GM23338 (cell line): Measurements from ENCODE around the gene WDR17. TPM values are rescaled to one million over a fixed set of nuclear protein-coding genes. Genes with fewer than 3 reads are reported as not detected.

Experiments
- ATAC-seq: fragments of 200-7000 bp; cut with Tn5 transposase; 3 replicates; pipeline ENCODE4 v1.9.1; 2020
- DNase-seq: peaks from one replicate; pipeline ENCODE4 v3.0.0-alpha.2; 2015; ENCODE audit warnings: low spot score
- H2AFZ ChIP-seq: fragments of 200-600 bp; sonication (generic); 2 replicates; pipeline ENCODE4 v1.8.0; 2016; ENCODE audit warnings: antibody characterized with exemption, mild to moderate bottlenecking, moderate library complexity
- H3F3A ChIP-seq: fragments of 200-600 bp; sonication (generic); replicated peaks from 2 replicates; pipeline ENCODE4 v1.8.0; 2017; ENCODE audit warnings: antibody characterized with exemption, mixed run types, low read depth
- H3K27ac ChIP-seq: fragments of 200-600 bp; sonication (generic); 2 replicates; pipeline ENCODE4 v1.6.1; 2016; ENCODE audit warnings: low read depth
- H3K27me3 ChIP-seq: fragments of 200-600 bp; sonication (generic); 2 replicates; pipeline ENCODE4 v1.8.0; 2016; ENCODE audit warnings: mild to moderate bottlenecking, mixed run types, moderate library complexity; ENCODE audit not compliant: insufficient read depth
- H3K36me3 ChIP-seq: fragments of 200-600 bp; sonication (generic); 2 replicates; pipeline ENCODE4 v1.8.0; 2016; ENCODE audit warnings: mild to moderate bottlenecking; ENCODE audit not compliant: insufficient read depth
- H3K4me1 ChIP-seq: fragments of 200-600 bp; sonication (generic); 2 replicates; pipeline ENCODE4 v1.8.0; 2016; ENCODE audit warnings: mild to moderate bottlenecking, moderate library complexity; ENCODE audit not compliant: insufficient read depth
- H3K4me2 ChIP-seq: fragments of 200-600 bp; sonication (generic); 2 replicates; pipeline ENCODE4 v1.7.1; 2017; ENCODE audit warnings: mixed run types
- H3K4me3 ChIP-seq: fragments of 200-600 bp; sonication (generic); 2 replicates; pipeline ENCODE4 v1.6.1; 2016; ENCODE audit warnings: mixed run types
- H3K79me2 ChIP-seq: fragments of 200-600 bp; sonication (generic); replicated peaks from 2 replicates; pipeline ENCODE4 v1.8.0; 2017; ENCODE audit warnings: mild to moderate bottlenecking; ENCODE audit not compliant: insufficient read depth
- H3K9me2 ChIP-seq: fragments of 200-600 bp; sonication (generic); 2 replicates; pipeline ENCODE4 v1.8.0; 2017; ENCODE audit not compliant: insufficient read depth
- H4K20me1 ChIP-seq: fragments of 200-600 bp; sonication (generic); replicated peaks from 2 replicates; pipeline ENCODE4 v1.8.0; 2017; ENCODE audit warnings: mild to moderate bottlenecking; ENCODE audit not compliant: insufficient read depth
- H3K27ac Mint-ChIP-seq: 2 replicates; pipeline ENCODE4 v1.8.0; 2020; ENCODE audit warnings: inconsistent platforms, mild to moderate bottlenecking, moderate library complexity, mixed read lengths
- H3K27me3 Mint-ChIP-seq: 3 replicates; pipeline ENCODE4 v1.8.0; 2022; ENCODE audit warnings: low read depth, mild to moderate bottlenecking, moderate library complexity, mixed read lengths, inconsistent platforms; ENCODE audit not compliant: insufficient read depth, poor library complexity
- H3K36me3 Mint-ChIP-seq: 3 replicates; pipeline ENCODE4 v1.8.0; 2021; ENCODE audit warnings: low read depth, mild to moderate bottlenecking, inconsistent platforms, moderate library complexity, mixed read lengths
- H3K4me1 Mint-ChIP-seq: 3 replicates; pipeline ENCODE4 v1.8.0; 2020; ENCODE audit warnings: mild to moderate bottlenecking, inconsistent platforms, mixed read lengths
- H3K4me3 Mint-ChIP-seq: 3 replicates; pipeline ENCODE4 v1.8.0; 2021; ENCODE audit warnings: moderate library complexity, mild to moderate bottlenecking, inconsistent platforms, mixed read lengths
- H3K9me3 Mint-ChIP-seq: 3 replicates; pipeline ENCODE4 v1.8.0; 2020; ENCODE audit warnings: moderate library complexity, mild to moderate bottlenecking, inconsistent platforms, mixed read lengths
- EZH2 ChIP-seq: fragments of 200-600 bp; sonication (generic); IDR thresholded peaks from one replicate; pipeline ENCODE4 v1.8.0; 2017; ENCODE audit warnings: antibody characterized with exemption, mild to moderate bottlenecking, low read depth; ENCODE audit not compliant: unreplicated experiment
- JUNB ChIP-seq: IDR thresholded peaks from one replicate; pipeline ENCODE4 v1.6.1; 2016; ENCODE audit warnings: antibody characterized with exemption; ENCODE audit not compliant: unreplicated experiment
- POLR2AphosphoS5 ChIP-seq: IDR thresholded peaks from 2 replicates; pipeline ENCODE4 v1.6.1; 2016; ENCODE audit warnings: antibody characterized with exemption, low read depth
- polyA plus RNA-seq: library from polyadenylated mRNA; unstranded; fragments of >200 nt; fragmentation: Nextera tagmentation; extraction: Ambion mirVana; gene quantifications from 2 replicates; pipeline ENCODE4 v1.2.1, GENCODE V29; 2016
- total RNA-seq: library from RNA; depleted of rRNA; stranded (reverse); fragments of >200 nt; shearing (Covaris generic); gene quantifications from 2 replicates; pipeline ENCODE4 v1.2.3, GENCODE V29; 2014
- TF ChIP-seq, protein P1 (sequence below): IDR thresholded peaks from 2 replicates; pipeline ENCODE4 v1.6.1; 2016; ENCODE audit warnings: antibody characterized with exemption
- TF ChIP-seq, protein P2 (sequence below), 2 experiments: fragments of 200-600 bp in 1 of 2; sonication (generic) in 1 of 2; conservative IDR thresholded peaks; 2 replicates each; pipeline versions ENCODE4 v1.5.1 to v1.6.1; 2016 to 2017; ENCODE audit warnings: antibody characterized with exemption in 2 of 2, low read depth in 2 of 2, mild to moderate bottlenecking in 2 of 2, moderate library complexity in 1 of 2
- TF ChIP-seq, protein P3 (sequence below): IDR thresholded peaks from one replicate; pipeline ENCODE4 v1.6.1; 2018; ENCODE audit warnings: antibody characterized with exemption; ENCODE audit not compliant: unreplicated experiment

Gene WDR17
- total and polyA plus RNA-seq, 2 experiments from 2014 or later, result 1.9 to 4.3 TPM

DNA sequence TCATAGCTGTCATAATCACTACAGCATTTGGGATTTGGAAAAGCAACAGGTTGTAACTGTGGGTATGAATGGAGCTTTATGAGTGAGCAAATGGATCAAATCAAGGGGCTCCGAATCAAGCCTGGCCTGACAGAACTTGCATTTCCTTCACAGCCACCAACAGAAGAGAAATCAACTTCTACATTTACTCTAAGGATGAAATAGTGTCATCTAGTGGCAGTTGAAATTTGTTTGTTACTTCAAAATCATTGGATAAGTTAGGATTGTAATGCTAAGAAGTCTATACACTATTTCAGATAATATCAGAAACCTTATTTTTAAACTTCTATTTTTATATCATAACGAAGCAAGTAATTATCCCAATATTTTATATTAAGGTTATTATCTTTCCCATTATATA is 10.7 kb upstream of the WDR17 start:
- peaks cover 3% of the 10 kb centered on the region for H3K27me3 Mint-ChIP-seq
- ATAC-seq, result no peak

More for the DNA sequence above, 10.7 kb upstream of the WDR17 start:
- no peak overlapping the region for H2AFZ ChIP-seq
- no peaks in the 10 kb centered on the region for H3K36me3 ChIP-seq
- H3F3A ChIP-seq, result no peaks in the 10 kb centered on the region
- no peaks in the 10 kb centered on the region for H3K9me2 ChIP-seq
- peaks cover 4% of the 10 kb centered on the region; the same call in 2 of the 3 replicates for H3K4me1 Mint-ChIP-seq
- peak; percentile 21 for DNase-seq
- H3K36me3 Mint-ChIP-seq, result no peaks in the 10 kb centered on the region
- no peaks in the 10 kb centered on the region; the same call in 1 of the 2 replicates for H3K4me1 ChIP-seq
- no peak overlapping the region for H3K4me3 Mint-ChIP-seq
- H3K27ac Mint-ChIP-seq, result no peak overlapping the region
- H3K9me3 Mint-ChIP-seq, result peaks cover 3% of the 10 kb centered on the region; the same call in 1 of the 3 replicates
- H4K20me1 ChIP-seq, result no peaks in the 10 kb centered on the region
- no peak overlapping the region for H3K4me2 ChIP-seq
- no peak overlapping the region for H3K4me3 ChIP-seq
- no peak overlapping the region for H3K27ac ChIP-seq
- H3K27me3 ChIP-seq, result no peaks in the 10 kb centered on the region
- no peaks in the 10 kb centered on the region for H3K79me2 ChIP-seq
- TF ChIP-seq POLR2AphosphoS5 (no peak), EZH2 (no peak), JUNB (no peak)
- TF ChIP-seq, protein P1, sequence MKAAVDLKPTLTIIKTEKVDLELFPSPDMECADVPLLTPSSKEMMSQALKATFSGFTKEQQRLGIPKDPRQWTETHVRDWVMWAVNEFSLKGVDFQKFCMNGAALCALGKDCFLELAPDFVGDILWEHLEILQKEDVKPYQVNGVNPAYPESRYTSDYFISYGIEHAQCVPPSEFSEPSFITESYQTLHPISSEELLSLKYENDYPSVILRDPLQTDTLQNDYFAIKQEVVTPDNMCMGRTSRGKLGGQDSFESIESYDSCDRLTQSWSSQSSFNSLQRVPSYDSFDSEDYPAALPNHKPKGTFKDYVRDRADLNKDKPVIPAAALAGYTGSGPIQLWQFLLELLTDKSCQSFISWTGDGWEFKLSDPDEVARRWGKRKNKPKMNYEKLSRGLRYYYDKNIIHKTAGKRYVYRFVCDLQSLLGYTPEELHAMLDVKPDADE, result no peak
- TF ChIP-seq, protein P2, sequence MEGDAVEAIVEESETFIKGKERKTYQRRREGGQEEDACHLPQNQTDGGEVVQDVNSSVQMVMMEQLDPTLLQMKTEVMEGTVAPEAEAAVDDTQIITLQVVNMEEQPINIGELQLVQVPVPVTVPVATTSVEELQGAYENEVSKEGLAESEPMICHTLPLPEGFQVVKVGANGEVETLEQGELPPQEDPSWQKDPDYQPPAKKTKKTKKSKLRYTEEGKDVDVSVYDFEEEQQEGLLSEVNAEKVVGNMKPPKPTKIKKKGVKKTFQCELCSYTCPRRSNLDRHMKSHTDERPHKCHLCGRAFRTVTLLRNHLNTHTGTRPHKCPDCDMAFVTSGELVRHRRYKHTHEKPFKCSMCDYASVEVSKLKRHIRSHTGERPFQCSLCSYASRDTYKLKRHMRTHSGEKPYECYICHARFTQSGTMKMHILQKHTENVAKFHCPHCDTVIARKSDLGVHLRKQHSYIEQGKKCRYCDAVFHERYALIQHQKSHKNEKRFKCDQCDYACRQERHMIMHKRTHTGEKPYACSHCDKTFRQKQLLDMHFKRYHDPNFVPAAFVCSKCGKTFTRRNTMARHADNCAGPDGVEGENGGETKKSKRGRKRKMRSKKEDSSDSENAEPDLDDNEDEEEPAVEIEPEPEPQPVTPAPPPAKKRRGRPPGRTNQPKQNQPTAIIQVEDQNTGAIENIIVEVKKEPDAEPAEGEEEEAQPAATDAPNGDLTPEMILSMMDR (conservative IDR thresholded peaks at IDR 0.05; ENCODE audit: low read depth in 2 of 2), result peak; percentile 46 to 53
- TF ChIP-seq, protein P3, sequence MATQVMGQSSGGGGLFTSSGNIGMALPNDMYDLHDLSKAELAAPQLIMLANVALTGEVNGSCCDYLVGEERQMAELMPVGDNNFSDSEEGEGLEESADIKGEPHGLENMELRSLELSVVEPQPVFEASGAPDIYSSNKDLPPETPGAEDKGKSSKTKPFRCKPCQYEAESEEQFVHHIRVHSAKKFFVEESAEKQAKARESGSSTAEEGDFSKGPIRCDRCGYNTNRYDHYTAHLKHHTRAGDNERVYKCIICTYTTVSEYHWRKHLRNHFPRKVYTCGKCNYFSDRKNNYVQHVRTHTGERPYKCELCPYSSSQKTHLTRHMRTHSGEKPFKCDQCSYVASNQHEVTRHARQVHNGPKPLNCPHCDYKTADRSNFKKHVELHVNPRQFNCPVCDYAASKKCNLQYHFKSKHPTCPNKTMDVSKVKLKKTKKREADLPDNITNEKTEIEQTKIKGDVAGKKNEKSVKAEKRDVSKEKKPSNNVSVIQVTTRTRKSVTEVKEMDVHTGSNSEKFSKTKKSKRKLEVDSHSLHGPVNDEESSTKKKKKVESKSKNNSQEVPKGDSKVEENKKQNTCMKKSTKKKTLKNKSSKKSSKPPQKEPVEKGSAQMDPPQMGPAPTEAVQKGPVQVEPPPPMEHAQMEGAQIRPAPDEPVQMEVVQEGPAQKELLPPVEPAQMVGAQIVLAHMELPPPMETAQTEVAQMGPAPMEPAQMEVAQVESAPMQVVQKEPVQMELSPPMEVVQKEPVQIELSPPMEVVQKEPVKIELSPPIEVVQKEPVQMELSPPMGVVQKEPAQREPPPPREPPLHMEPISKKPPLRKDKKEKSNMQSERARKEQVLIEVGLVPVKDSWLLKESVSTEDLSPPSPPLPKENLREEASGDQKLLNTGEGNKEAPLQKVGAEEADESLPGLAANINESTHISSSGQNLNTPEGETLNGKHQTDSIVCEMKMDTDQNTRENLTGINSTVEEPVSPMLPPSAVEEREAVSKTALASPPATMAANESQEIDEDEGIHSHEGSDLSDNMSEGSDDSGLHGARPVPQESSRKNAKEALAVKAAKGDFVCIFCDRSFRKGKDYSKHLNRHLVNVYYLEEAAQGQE, result no peak
